Endothelial cell of umbilical vein (primary cell): Measurements from ENCODE around the gene KRT83. TPM values are rescaled to one million over a fixed set of nuclear protein-coding genes. Genes with fewer than 3 reads are reported as not detected.
"Not testable (repeated sequence)": the region's sequence is repeated elsewhere in the genome, so short reads cannot be mapped to it uniquely, and the experiment has no call there.

Experiments
- BruUV-seq: library from RNA; stranded (reverse); fragments of 400-500 nt; replicated peaks from 2 replicates; lab custom pipeline; 2021; lab: Mats Ljungman, UMichigan
- CTCF ChIA-PET: fragments of 300-600, 350-600 bp; sonication (Branson Sonifier 250); formaldehyde crosslinking; loops from one replicate; lab custom pipeline; 2021; ENCODE audit warnings: antibody characterized with exemption, inconsistent platforms; lab: Charles Lee
- POLR2A ChIA-PET: fragments of 300-600, 350-600 bp; sonication (Branson Sonifier 250); formaldehyde crosslinking; loops from one replicate; lab custom pipeline; 2021; ENCODE audit warnings: antibody characterized with exemption, inconsistent platforms; lab: Charles Lee
- DNase-seq: peaks from one replicate; pipeline ENCODE4 v3.0.0-alpha.2; 2011; ENCODE audit warnings: low read depth, low spot score
- FAIRE-seq: peaks from 2 replicates; lab custom pipeline; 2011; peaks lifted over from hg19 to GRCh38; lab: Jason Lieb, UNC
- H2AFZ ChIP-seq: 2 replicates; pipeline ENCODE4 v1.6.0; 2012; ENCODE audit warnings: low read depth, low read length, control low read depth, inconsistent platforms
- H3K27ac ChIP-seq: 2 replicates; pipeline ENCODE4 v1.5.1; 2011; ENCODE audit warnings: low read depth, mild to moderate bottlenecking, control low read depth, low read length, moderate library complexity; ENCODE audit not compliant: insufficient read depth
- H3K27me3 ChIP-seq, 2 experiments: 2 replicates each; pipeline versions ENCODE4 v1.6.0 to v1.6.1; 2011; ENCODE audit warnings: low read length in 2 of 2, mixed read lengths in 1 of 2; ENCODE audit not compliant: control insufficient read depth in 2 of 2, insufficient read depth in 2 of 2
- H3K36me3 ChIP-seq, 2 experiments: 2 replicates in 1 of 2; 3 replicates in 1 of 2; pipeline ENCODE4 v1.5.1; 2011; ENCODE audit warnings: low read length in 2 of 2, mild to moderate bottlenecking in 1 of 2, moderate library complexity in 1 of 2; ENCODE audit not compliant: control insufficient read depth in 2 of 2, insufficient read depth in 2 of 2; ENCODE audit errors: extremely low read depth in 1 of 2
- H3K4me1 ChIP-seq: 3 replicates; pipeline ENCODE4 v1.5.1; 2011; ENCODE audit warnings: mild to moderate bottlenecking, low read length; ENCODE audit not compliant: control insufficient read depth, insufficient read depth; ENCODE audit errors: extremely low read depth
- H3K4me2 ChIP-seq: 2 replicates; pipeline ENCODE4 v1.6.1; 2011; ENCODE audit warnings: low read length, control low read depth, mixed read lengths; ENCODE audit not compliant: insufficient read depth
- H3K4me3 ChIP-seq, 3 experiments: fragments of 200-600 bp in 1 of 3; sonication (generic), shearing (Covaris generic) in 1 of 3; replicated peaks in 1 of 3; 2 replicates each; pipeline ENCODE4 v1.5.1; 2011 to 2016; ENCODE audit warnings: control low read depth in 3 of 3, low read length in 3 of 3, mild to moderate bottlenecking in 2 of 3, inconsistent platforms in 1 of 3, low read depth in 1 of 3, moderate library complexity in 1 of 3; ENCODE audit not compliant: insufficient read depth in 1 of 3
- H3K79me2 ChIP-seq: 2 replicates; pipeline ENCODE4 v1.6.0; 2012; ENCODE audit warnings: low read length, inconsistent platforms; ENCODE audit not compliant: control insufficient read depth, insufficient read depth
- H3K9ac ChIP-seq: replicated peaks from 2 replicates; pipeline ENCODE3; 2011; ENCODE audit warnings: low read length, control low read depth; ENCODE audit not compliant: insufficient read depth; ENCODE audit errors: extremely low read depth
- H3K9me1 ChIP-seq: replicated peaks from 3 replicates; pipeline ENCODE4 v1.6.0; 2011; ENCODE audit warnings: mild to moderate bottlenecking, low read length; ENCODE audit not compliant: control insufficient read depth, insufficient read depth; ENCODE audit errors: extremely low read depth
- H3K9me3 ChIP-seq: replicated peaks from 2 replicates; pipeline ENCODE4 v1.5.1; 2012; ENCODE audit warnings: low read length, inconsistent platforms; ENCODE audit not compliant: control insufficient read depth, insufficient read depth
- H4K20me1 ChIP-seq: replicated peaks from 2 replicates; pipeline ENCODE3; 2011; ENCODE audit warnings: mild to moderate bottlenecking, low read length; ENCODE audit not compliant: control insufficient read depth, insufficient read depth; ENCODE audit errors: extremely low read depth
- EZH2 ChIP-seq: IDR thresholded peaks from 2 replicates; pipeline ENCODE4 v1.6.1; 2012; ENCODE audit warnings: borderline replicate concordance, low read depth, mild to moderate bottlenecking, moderate library complexity, low read length, inconsistent platforms; ENCODE audit not compliant: severe bottlenecking
- FOS ChIP-seq: IDR thresholded peaks from 2 replicates; pipeline ENCODE4 v1.6.1; 2011; ENCODE audit warnings: mild to moderate bottlenecking, low read length, moderate library complexity, borderline replicate concordance; ENCODE audit not compliant: insufficient read depth
- GATA2 ChIP-seq: IDR thresholded peaks from 2 replicates; pipeline ENCODE4 v1.7.0; 2011; ENCODE audit warnings: low read depth, mild to moderate bottlenecking, moderate library complexity, mixed read lengths, low read length; ENCODE audit not compliant: insufficient read length, insufficient read depth
- JUN ChIP-seq: IDR thresholded peaks from 2 replicates; pipeline ENCODE4 v1.6.1; 2011; ENCODE audit warnings: borderline replicate concordance, low read depth; ENCODE audit not compliant: insufficient read length, insufficient read depth
- MYC ChIP-seq: IDR thresholded peaks from one replicate; pipeline ENCODE4 v1.6.1; 2011; ENCODE audit warnings: mild to moderate bottlenecking, low read depth, low read length
- POLR2A ChIP-seq: IDR thresholded peaks from 2 replicates; pipeline ENCODE4 v1.6.1; 2012; ENCODE audit warnings: low read depth, mild to moderate bottlenecking, control low read depth, low read length
- POLR2AphosphoS5 ChIP-seq: IDR thresholded peaks from 2 replicates; pipeline ENCODE4 v1.6.1; 2012; ENCODE audit warnings: low read depth, mild to moderate bottlenecking, control low read depth, low read length, moderate library complexity; ENCODE audit not compliant: insufficient read depth
- dilution Hi-C: fragments of 300-500 bp; cut with MboI; formaldehyde crosslinking; loops from one replicate; pipeline ENCODE4 v1.15.0; 2019; ENCODE audit warnings: low sequenced_read_pairs; ENCODE audit not compliant: extremely low pct_ligation_motif_present
- intact Hi-C: fragments of 100-400 bp; cut with micrococcal nuclease; formaldehyde crosslinking; loops from one replicate; pipeline ENCODE4 v1.10.0; 2022
- polyA plus RNA-seq, 4 experiments: library from polyadenylated mRNA; depleted of rRNA in 3 of 4; stranded (reverse) in 3 of 4; unstranded in 1 of 4; fragments of >200 nt; gene quantifications; 2 replicates each; pipeline versions ENCODE4 v1.2.1 to v1.2.3, GENCODE V29; 2011 to 2012; ENCODE audit warnings: missing spikeins in 1 of 4
- total RNA-seq: library from RNA; stranded (reverse); gene quantifications from 2 replicates; pipeline ENCODE4 v1.2.3, GENCODE V29; 2021
- TF ChIP-seq, protein P1 (sequence below), 2 donors: IDR thresholded peaks; 1 replicate in 1 of 2; 2 replicates in 1 of 2; pipeline ENCODE4 v1.5.1; 2011; ENCODE audit warnings: low read length in 2 of 2, mild to moderate bottlenecking in 2 of 2, moderate library complexity in 2 of 2, control low read depth in 1 of 2, inconsistent platforms in 1 of 2, low read depth in 1 of 2; ENCODE audit not compliant: insufficient read depth in 1 of 2; ENCODE audit errors: extremely low read depth in 1 of 2
- TF ChIP-seq, protein P2 (sequence below): IDR thresholded peaks from 2 replicates; pipeline ENCODE4 v1.6.1; 2011; ENCODE audit not compliant: insufficient read depth, insufficient read length

The KRT83 gene
- total and polyA plus RNA-seq, 2 donors (not counting 3 experiments of a cell fraction or from before 2014, with no cell fraction given): not detected

DNA sequence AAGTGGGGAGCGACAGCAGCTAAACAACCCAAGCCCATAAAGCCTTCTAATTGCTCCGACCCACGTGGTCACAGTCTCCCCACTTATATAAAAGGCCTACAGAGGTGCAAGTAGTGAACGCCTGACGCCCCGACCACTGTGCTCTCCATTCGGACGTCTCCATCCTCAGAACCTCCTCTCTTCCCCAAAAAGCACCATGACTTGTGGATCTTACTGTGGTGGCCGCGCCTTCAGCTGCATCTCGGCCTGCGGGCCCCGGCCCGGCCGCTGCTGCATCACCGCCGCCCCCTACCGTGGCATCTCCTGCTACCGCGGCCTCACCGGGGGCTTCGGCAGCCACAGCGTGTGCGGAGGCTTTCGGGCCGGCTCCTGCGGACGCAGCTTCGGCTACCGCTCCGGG, 19.5 kb downstream of the KRT83 start:
- H2AFZ ChIP-seq, DNase-seq, CTCF ChIA-PET, H3K4me1 ChIP-seq, H3K79me2 ChIP-seq, H3K4me3 ChIP-seq, BruUV-seq, H3K4me2 ChIP-seq, FAIRE-seq, intact Hi-C loops, H3K9me1 ChIP-seq, H3K36me3 ChIP-seq, H3K27ac ChIP-seq, H3K9me3 ChIP-seq, dilution Hi-C loops, H4K20me1 ChIP-seq, H3K9ac ChIP-seq, POLR2A ChIA-PET: not testable (repeated sequence)
- peaks cover 21 to 34% of the 10 kb centered on the region in 2 experiments for H3K27me3 ChIP-seq

DNA sequence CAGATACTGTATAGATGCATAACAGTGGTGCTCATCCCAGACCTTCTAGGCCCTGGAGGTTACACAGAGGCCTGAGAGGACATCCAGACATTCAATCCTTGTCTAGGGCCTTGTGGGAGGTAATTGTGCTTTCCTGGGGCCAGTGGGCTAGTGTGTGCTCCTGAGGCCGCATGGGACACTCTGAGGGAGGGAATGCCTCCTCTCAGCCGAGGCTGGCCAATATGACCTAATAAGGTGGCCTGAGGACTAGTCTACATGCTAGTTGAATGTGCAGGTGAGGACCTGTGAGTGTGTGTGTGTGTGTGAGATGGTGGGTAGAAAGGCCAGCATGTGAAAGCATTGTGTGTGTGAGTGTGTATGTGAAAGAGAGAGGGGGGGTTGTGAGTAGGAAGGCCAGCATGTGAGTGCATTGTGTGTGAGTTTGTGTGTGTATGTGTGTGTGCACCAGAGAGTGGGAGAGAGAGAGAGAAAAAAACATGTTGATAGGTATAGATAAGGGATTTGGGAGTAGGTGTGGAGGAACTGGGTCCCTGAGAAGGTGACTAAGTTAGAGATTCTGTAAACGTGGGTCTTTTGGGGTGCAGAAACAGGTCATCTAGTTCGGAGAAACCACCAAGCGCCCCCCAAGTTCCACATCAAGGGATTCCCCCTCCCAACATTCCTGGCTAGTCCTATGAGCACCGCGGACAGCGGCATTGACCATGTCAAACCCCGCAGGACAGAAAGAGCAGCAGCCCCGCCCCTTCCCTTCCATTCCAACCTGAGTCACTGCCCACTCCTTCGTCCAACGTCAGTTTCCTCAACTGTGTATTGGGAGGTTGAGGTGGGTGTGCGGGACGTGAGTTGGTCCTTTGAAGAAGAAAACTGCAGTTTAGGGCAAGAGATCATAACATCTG, 20.2 kb downstream of the KRT83 start:
- CTCF ChIA-PET: no interaction called here
- FAIRE-seq (no peak), DNase-seq (no peak)
- no peak overlapping the region for H2AFZ ChIP-seq
- H4K20me1 ChIP-seq: no peaks in the 10 kb centered on the region
- no peaks in the 10 kb centered on the region for H3K79me2 ChIP-seq
- TF ChIP-seq, protein P1, sequence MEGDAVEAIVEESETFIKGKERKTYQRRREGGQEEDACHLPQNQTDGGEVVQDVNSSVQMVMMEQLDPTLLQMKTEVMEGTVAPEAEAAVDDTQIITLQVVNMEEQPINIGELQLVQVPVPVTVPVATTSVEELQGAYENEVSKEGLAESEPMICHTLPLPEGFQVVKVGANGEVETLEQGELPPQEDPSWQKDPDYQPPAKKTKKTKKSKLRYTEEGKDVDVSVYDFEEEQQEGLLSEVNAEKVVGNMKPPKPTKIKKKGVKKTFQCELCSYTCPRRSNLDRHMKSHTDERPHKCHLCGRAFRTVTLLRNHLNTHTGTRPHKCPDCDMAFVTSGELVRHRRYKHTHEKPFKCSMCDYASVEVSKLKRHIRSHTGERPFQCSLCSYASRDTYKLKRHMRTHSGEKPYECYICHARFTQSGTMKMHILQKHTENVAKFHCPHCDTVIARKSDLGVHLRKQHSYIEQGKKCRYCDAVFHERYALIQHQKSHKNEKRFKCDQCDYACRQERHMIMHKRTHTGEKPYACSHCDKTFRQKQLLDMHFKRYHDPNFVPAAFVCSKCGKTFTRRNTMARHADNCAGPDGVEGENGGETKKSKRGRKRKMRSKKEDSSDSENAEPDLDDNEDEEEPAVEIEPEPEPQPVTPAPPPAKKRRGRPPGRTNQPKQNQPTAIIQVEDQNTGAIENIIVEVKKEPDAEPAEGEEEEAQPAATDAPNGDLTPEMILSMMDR (IDR thresholded peaks at IDR 0.05; ENCODE audit: extremely low read depth in 1 of 2, insufficient read depth in 1 of 2, low read depth in 1 of 2, low read length in 2 of 2): no peak
- TF ChIP-seq FOS (no peak), MYC (no peak), POLR2A (no peak), GATA2 (no peak), EZH2 (no peak), POLR2AphosphoS5 (no peak), JUN (no peak)
- TF ChIP-seq, protein P2, sequence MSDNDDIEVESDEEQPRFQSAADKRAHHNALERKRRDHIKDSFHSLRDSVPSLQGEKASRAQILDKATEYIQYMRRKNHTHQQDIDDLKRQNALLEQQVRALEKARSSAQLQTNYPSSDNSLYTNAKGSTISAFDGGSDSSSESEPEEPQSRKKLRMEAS: no peak
- no peak overlapping the region for H3K9ac ChIP-seq
- intact Hi-C loops (no loop called here), dilution Hi-C loops (no loop called here)
- POLR2A ChIA-PET: no interaction called here
- H3K9me3 ChIP-seq: no peaks in the 10 kb centered on the region
- H3K27me3 ChIP-seq: peaks cover 20 to 28% of the 10 kb centered on the region in 2 experiments
- no peak overlapping the region for H3K4me2 ChIP-seq
- H3K36me3 ChIP-seq: no peaks in the 10 kb centered on the region
- no peaks in the 10 kb centered on the region for H3K4me1 ChIP-seq
- H3K4me3 ChIP-seq: no peak overlapping the region
- BruUV-seq: no TSS peak
- no peak overlapping the region for H3K27ac ChIP-seq
- no peaks in the 10 kb centered on the region for H3K9me1 ChIP-seq
